GM10248 (cell line): ENCODE data around the gene MAN2A2.

Source experiments
- CTCF ChIA-PET: fragments of 300-600 bp; sonication (Branson Sonifier 250); formaldehyde crosslinking; extraction: SDS; loops from one replicate; lab custom pipeline; 2021; ENCODE audit warnings: antibody characterized with exemption; lab: Yijun Ruan, JAX
- POLR2A ChIA-PET: fragments of 350-650 bp; sonication (Branson Sonifier 250); formaldehyde crosslinking; extraction: SDS; loops from one replicate; lab custom pipeline; 2020; ENCODE audit warnings: antibody characterized with exemption; lab: Yijun Ruan, JAX
- DNase-seq: peaks from one replicate; pipeline ENCODE4 v3.0.0; 2012; ENCODE audit errors: extremely low spot score
- CTCF ChIP-seq: IDR thresholded peaks from 2 replicates; pipeline ENCODE4 v1.5.1; 2012; ENCODE audit warnings: mild to moderate bottlenecking, low read depth; ENCODE audit errors: extremely low read depth, missing control alignments, control extremely low read depth

The MAN2A2 gene

DNA sequence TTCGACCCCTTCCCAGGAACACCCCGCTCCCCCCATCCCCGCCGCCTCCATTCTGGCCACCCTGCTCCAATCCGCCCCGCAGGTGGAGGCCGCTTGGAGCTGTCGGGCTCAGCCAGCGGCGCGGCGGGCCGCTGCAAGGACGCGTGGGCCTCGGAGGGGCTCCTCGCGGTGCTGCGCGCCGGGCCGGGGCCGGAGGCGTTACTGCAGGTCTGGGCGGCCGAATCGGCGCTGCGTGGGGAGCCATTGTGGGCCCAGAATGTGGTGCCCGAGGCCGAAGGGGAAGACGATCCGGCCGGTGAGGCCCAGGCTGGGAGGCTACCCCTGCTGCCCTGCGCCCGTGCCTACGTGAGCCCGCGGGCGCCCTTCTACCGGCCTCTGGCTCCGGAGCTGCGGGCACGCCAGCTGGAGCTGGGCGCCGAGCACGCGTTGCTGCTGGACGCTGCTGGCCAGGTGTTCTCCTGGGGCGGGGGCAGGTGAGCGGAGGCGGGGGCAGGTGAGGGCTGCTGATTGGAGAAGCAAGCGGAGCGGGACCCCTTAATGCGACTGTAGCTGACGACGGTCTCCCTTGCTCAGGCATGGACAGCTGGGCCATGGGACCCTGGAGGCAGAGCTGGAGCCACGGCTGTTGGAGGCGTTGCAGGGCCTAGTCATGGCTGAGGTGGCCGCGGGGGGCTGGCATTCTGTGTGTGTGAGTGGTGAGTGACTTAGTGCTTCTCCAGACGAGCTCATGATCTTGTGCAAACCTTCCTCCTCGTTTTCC, 54.1 kb downstream of the MAN2A2 start:
- ChIA-PET POLR2A (interaction anchor here (0.6 to 1.6 kb wide), 2 partner anchors 15 to 22 kb away, joined by 3 to 8 read pairs; partner anchors contain the start of gene UNC45A), CTCF (interaction anchor here (0.6 to 23.2 kb wide), 43 partner anchors 10 to 724 kb away, joined by 3 to 447 read pairs (median 5); partner anchors contain the start of genes CIB1, GDPGP1, HDDC3 and MAN2A2)
- no peak for TF ChIP-seq CTCF
- no peak for DNase-seq

DNA sequence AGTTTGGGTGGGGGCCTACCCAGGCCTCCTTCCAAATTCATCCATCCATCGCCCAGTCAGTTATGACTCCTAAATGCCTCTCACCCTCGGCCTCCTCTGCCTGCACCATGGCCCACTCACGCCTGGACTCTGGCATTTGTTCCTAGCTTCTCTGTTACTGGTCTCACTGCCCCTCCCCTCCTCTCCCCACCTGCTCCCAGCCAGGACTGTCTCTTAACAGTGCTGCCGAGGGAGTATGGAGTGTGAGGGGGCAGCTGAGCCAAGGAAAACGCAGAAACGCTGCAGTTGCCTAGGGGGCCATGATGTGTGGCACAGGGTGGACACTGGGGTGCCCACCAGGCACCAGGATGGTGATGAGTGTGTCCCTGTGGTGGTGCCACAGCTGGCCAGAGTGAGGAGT, 54.7 kb downstream of the MAN2A2 start:
- CTCF ChIA-PET, result interaction anchor here (0.8 to 23.2 kb wide), 16 partner anchors 11 to 724 kb away, joined by 3 to 447 read pairs (median 10); partner anchors contain the start of genes CIB1, GDPGP1, HDDC3 and UNC45A
- POLR2A ChIA-PET, result interaction anchor here (0.6 to 1.6 kb wide), 2 partner anchors 14 to 23 kb away, joined by 3 to 8 read pairs; partner anchors contain the start of gene UNC45A

DNA sequence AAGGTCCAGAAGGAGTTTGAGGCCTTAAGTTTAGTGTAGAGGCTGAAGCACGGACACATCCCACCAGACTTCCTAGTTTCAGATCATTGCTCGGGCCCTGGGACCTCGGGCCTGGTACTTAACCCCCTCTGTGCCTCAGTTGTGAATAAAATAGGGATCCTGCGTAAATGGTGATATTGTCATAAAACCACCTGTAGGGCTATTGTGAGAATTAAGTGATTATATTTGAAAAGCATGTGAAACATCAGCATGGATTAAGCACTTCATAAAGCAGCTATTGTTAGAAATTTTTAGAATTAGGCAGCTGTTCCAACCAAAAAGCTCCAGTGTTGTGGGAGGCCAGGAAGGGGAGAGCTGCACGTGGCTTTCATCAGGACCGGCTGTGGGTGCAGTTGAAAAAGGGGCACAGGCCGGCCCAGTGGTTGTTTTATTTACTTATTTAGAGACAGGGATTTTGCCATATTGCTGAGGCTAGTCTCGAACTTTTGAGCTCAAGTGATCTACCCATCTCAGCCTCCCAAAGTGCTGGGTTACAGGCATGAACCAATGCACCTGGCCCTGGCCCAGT, 56.0 kb downstream of the MAN2A2 start:
- ChIA-PET CTCF (interaction anchor here (1.3 to 23.2 kb wide), 7 partner anchors 10 to 313 kb away, joined by 3 to 447 read pairs (median 86); partner anchors contain the start of genes HDDC3 and UNC45A), POLR2A (interaction anchor here (0.7 to 1.6 kb wide), 2 partner anchors 24 to 27 kb away, joined by 3 to 5 read pairs; partner anchors contain the start of gene UNC45A)
- DNase-seq, result no peak
- no peak for TF ChIP-seq CTCF

More for the DNA sequence above, 54.7 kb downstream of the MAN2A2 start:
- no peak for TF ChIP-seq CTCF
- no peak for DNase-seq

- POLR2A ChIA-PET, result interaction anchor here (0.7 kb wide), 1 partner anchor 27 kb away, joined by 3 read pairs; the partner anchor contains the start of gene HDDC3
- no peak for DNase-seq
- TF ChIP-seq CTCF, result no peak
- CTCF ChIA-PET, result interaction anchor here (0.9 to 23.2 kb wide), 7 partner anchors 11 to 312 kb away, joined by 3 to 447 read pairs (median 54); partner anchors contain the start of genes HDDC3 and UNC45A
Observed at GRCh38 chr15:90959894-90960293, 56.8 kb downstream of the MAN2A2 start.

DNA sequence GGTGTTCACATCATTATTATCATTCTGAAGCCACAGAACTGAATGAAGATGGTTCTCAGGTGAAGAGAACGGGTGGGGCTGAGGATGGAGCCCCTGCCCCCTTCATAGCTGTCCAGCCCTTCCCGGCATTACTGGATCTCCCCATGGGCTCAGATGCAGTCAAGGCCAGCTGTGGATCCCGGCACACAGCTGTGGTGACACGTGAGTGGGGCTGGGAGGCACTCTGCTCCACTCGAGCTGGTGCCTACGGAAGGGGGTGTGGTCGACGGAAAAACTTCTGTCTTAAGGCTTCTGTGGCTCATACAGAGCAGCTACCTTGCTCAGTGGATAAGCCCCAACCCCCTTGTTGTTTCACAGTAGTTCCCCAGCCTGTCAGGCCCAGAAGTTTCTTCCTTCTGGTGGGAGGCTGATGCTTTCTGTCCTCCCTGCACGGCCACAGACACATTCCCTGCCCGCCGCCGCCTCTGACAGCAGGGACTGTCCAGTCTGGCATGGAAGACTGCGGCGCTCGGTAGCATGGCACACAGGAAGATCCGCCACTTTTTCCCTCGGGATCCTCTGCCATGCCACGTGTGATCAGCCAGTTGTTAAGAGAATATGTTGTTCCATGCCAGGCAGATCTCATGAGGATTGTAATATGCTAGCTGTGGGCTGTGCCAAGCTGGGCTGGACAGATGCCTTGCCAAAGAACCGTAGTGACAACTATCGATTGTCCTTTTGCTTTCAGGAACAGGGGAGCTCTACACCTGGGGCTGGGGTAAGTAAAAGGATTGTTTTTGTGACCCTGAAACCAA, 57.4 kb downstream of the MAN2A2 start:
- CTCF ChIA-PET, result interaction anchor here (0.9 to 23.2 kb wide), 7 partner anchors 11 to 311 kb away, joined by 3 to 447 read pairs (median 54); partner anchors contain the start of genes HDDC3 and UNC45A
- POLR2A ChIA-PET, result interaction anchor here (0.7 kb wide), 1 partner anchor 28 kb away, joined by 3 read pairs; the partner anchor contains the start of gene HDDC3
- no peak for TF ChIP-seq CTCF
- no peak for DNase-seq
